ENCODE results near the gene KIF26B. TPM values are rescaled to one million over a fixed set of nuclear protein-coding genes. Genes with fewer than 3 reads are reported as not detected.
A peak's percentile ranks its signal among the peaks of the same experiment; 100 is the strongest.

Gene KIF26B
- total RNA-seq, 1 donor from 2014 or later = 69.7 TPM

DNA sequence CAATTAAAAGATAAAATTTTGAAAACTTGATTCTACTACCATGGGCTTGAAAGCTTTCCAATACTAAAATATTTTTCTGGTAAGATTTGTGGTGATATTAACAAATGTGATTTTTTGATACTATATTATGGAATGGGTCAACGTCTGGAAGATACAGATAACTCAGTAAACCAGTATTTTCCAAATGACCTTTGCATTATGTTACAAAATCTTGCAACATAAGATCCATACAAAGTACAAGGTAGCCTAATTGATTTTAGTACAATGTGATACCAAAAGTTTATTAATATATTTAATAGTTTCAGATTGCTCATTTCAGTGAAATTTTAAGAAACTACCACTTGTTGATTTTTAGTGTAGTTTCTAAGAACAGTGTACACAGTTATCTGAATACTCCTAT lies 236.2 kb downstream of the KIF26B start:
- no peak for DNase-seq (ENCODE audit: low spot score in 2 of 2, unreplicated experiment in 2 of 2)
- H3K4me3 Mint-ChIP-seq = no peak overlapping the region
- TF ChIP-seq, protein P1, sequence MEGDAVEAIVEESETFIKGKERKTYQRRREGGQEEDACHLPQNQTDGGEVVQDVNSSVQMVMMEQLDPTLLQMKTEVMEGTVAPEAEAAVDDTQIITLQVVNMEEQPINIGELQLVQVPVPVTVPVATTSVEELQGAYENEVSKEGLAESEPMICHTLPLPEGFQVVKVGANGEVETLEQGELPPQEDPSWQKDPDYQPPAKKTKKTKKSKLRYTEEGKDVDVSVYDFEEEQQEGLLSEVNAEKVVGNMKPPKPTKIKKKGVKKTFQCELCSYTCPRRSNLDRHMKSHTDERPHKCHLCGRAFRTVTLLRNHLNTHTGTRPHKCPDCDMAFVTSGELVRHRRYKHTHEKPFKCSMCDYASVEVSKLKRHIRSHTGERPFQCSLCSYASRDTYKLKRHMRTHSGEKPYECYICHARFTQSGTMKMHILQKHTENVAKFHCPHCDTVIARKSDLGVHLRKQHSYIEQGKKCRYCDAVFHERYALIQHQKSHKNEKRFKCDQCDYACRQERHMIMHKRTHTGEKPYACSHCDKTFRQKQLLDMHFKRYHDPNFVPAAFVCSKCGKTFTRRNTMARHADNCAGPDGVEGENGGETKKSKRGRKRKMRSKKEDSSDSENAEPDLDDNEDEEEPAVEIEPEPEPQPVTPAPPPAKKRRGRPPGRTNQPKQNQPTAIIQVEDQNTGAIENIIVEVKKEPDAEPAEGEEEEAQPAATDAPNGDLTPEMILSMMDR (IDR thresholded peaks at IDR 0.05; ENCODE audit: unreplicated experiment) = no peak
- peaks cover 7% of the 10 kb centered on the region for H3K36me3 Mint-ChIP-seq
- H3K9me3 Mint-ChIP-seq = peaks cover 5% of the 10 kb centered on the region
- H3K27ac Mint-ChIP-seq = no peak overlapping the region
- peaks cover 19% of the 10 kb centered on the region for H3K4me1 Mint-ChIP-seq
- H3K27me3 Mint-ChIP-seq (ENCODE audit: low read depth) = peaks cover 1% of the 10 kb centered on the region

DNA sequence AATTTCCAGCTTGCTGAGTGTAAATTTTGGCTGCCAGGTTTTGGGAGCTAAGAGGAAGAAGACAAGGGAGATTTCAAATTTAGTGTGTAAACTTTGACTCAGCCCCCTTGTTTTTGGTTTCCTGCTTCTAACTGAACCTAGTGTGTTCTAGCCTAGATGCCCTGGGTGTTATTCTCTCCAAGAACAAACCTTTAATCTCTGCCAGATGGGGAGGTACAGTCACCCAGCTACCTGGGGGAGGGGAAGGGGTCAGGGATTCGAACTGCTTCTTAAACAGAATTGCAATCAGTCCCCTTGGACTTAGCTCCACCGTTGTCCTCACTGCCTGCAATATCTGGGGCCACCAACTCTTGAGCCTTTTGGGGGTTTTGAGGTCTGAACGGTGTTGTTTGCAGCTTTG lies 238.9 kb downstream of the KIF26B start:
- Mint-ChIP-seq H3K4me3 (no peak overlapping the region), H3K9me3 (peaks cover 5% of the 10 kb centered on the region), H3K27ac (no peak overlapping the region), H3K27me3 (ENCODE audit: low read depth) (no peaks in the 10 kb centered on the region), H3K4me1 (peaks cover 16% of the 10 kb centered on the region), H3K36me3 (peaks cover 7% of the 10 kb centered on the region)
- TF ChIP-seq, protein P1 (IDR thresholded peaks at IDR 0.05; ENCODE audit: unreplicated experiment) = no peak
- no peak for DNase-seq (ENCODE audit: low spot score in 2 of 2, unreplicated experiment in 2 of 2)

DNA sequence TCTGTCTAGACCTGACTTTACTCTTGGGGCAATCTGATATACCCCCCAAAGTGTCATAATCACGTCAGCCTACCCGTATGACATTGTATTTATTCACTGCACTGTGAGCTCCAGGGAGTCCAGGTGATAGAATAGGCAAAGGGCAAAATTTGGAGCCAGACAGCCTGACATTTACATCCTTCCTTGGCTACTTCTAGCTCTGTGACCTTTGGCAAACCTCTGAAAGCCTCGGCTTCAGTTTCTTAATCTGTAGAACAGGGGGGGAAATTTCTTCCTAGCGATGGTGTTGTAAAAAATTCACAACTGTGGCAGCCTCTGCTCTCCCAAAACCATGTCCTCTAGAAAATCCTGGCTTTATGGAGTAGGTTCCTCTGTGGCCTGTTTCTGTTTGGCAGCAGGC lies 240.9 kb downstream of the KIF26B start:
- H3K27me3 Mint-ChIP-seq (ENCODE audit: low read depth) = no peaks in the 10 kb centered on the region

DNA sequence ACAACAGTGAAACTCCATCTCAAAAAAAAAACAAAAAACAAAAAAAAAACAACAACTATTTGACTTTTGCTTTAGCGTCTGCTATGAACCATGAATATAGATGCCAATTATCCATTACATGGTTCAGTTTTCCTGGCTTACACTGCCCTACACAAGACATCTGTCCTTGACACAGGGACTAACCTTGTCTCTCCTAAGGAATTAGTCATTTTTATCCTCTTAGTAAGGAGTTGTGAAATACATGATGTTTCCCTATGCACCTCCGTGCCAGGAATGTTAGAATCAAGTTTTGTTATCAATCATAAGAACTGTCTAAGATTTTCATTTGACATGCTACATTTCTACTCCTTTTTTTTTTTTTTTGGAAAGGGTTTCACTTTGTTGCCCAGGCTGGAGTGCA lies 241.8 kb downstream of the KIF26B start:
- TF ChIP-seq, protein P1 (IDR thresholded peaks at IDR 0.05; ENCODE audit: unreplicated experiment) = no peak
- H3K9me3 Mint-ChIP-seq = peaks cover 5% of the 10 kb centered on the region
- H3K4me1 Mint-ChIP-seq = peaks cover 12% of the 10 kb centered on the region
- no peak for DNase-seq (ENCODE audit: low spot score in 2 of 2, unreplicated experiment in 2 of 2)
- no peak overlapping the region for H3K4me3 Mint-ChIP-seq
- peaks cover 7% of the 10 kb centered on the region for H3K36me3 Mint-ChIP-seq
- H3K27ac Mint-ChIP-seq = no peak overlapping the region
- H3K27me3 Mint-ChIP-seq (ENCODE audit: low read depth) = no peaks in the 10 kb centered on the region

More for the DNA sequence above, 240.9 kb downstream of the KIF26B start:
- Mint-ChIP-seq H3K27ac (peak overlapping the region; percentile 12), H3K4me1 (peaks cover 12% of the 10 kb centered on the region), H3K4me3 (no peak overlapping the region), H3K9me3 (peaks cover 5% of the 10 kb centered on the region), H3K36me3 (peaks cover 7% of the 10 kb centered on the region)
- no peak for DNase-seq (ENCODE audit: low spot score in 2 of 2, unreplicated experiment in 2 of 2)
- TF ChIP-seq, protein P1 (IDR thresholded peaks at IDR 0.05; ENCODE audit: unreplicated experiment) = no peak

DNA sequence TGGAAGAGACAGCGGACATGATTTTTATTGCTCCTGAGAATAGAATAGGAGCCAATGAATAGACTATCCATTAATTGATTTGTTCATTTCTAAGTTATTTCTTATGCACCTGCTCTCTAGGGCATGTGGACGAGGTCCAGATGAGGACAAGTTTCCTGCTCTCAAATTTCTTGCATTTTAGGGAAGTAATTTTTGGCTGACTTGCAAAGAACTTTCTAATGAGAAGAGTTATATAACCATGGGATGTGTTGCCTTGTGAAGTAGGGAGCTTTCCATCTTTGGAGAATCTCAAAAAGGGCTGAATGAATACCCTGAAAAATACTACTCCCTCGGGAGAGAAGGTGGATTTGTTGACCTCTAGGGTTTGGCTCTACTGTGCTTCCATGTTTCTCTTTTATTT lies 243.0 kb downstream of the KIF26B start:
- Mint-ChIP-seq H3K4me3 (no peak overlapping the region), H3K9me3 (peaks cover 5% of the 10 kb centered on the region), H3K4me1 (peaks cover 12% of the 10 kb centered on the region), H3K27ac (no peak overlapping the region), H3K36me3 (peaks cover 4% of the 10 kb centered on the region), H3K27me3 (ENCODE audit: low read depth) (no peaks in the 10 kb centered on the region)
- DNase-seq (ENCODE audit: low spot score in 2 of 2, unreplicated experiment in 2 of 2) = no peak
- TF ChIP-seq, protein P1 (IDR thresholded peaks at IDR 0.05; ENCODE audit: unreplicated experiment) = no peak

DNA sequence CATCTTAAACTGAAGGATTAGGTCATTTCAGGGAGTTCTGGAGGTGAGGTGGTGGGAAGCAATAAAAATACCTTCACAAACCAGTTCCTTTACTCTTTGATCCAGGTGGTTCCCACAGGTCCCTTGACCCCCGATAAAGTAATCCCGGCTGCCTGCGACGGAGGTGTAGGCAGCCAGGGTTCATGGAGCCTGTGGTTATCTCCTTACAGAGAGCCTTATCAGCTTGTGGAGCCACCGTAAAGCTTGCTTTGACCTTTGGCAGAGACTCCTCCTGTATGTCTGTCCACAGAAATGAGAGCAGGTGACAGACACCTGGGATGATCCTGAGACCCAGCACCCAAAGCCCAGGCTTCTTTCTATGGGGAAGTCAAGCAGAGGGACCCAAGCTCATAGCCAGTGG lies 243.4 kb downstream of the KIF26B start:
- Mint-ChIP-seq H3K27me3 (ENCODE audit: low read depth) (no peaks in the 10 kb centered on the region), H3K9me3 (peaks cover 4% of the 10 kb centered on the region), H3K4me3 (no peak overlapping the region), H3K27ac (no peak overlapping the region), H3K36me3 (peaks cover 3% of the 10 kb centered on the region), H3K4me1 (peaks cover 12% of the 10 kb centered on the region)
- no peak for DNase-seq (ENCODE audit: low spot score in 2 of 2, unreplicated experiment in 2 of 2)
- TF ChIP-seq, protein P1 (IDR thresholded peaks at IDR 0.05; ENCODE audit: unreplicated experiment) = no peak

Data from mesothelial cell of epicardium (in vitro differentiated cells).